HG02938 (cell line): ENCODE data around the gene SVOP.

ENCODE experiments used
- ATAC-seq: cut with Tn5 transposase; IDR thresholded peaks from one replicate; pipeline ENCODE4 v1.9.1; 2021; ENCODE audit warnings: mild to moderate bottlenecking, moderate library complexity; ENCODE audit not compliant: unreplicated experiment

SVOP gene

GRCh38 chr12:108939594-108939993, 81.3 kb downstream of the SVOP start:
- ATAC-seq, result no peak

- ATAC-seq, result no peak
Observed at GRCh38 chr12:108938247-108938924, 82.5 kb downstream of the SVOP start.

- ATAC-seq, result no peak
Observed at GRCh38 chr12:108935159-108935763, 85.6 kb downstream of the SVOP start.

GRCh38 chr12:108933949-108934348, 86.9 kb downstream of the SVOP start:
- ATAC-seq, result no peak

GRCh38 chr12:108930756-108931155, 90.1 kb downstream of the SVOP start:
- ATAC-seq, result no peak

GRCh38 chr12:108930155-108930554, 90.7 kb downstream of the SVOP start:
- no peak for ATAC-seq

- no peak for ATAC-seq
Observed at GRCh38 chr12:108928695-108929094, 92.2 kb downstream of the SVOP start.

GRCh38 chr12:108922918-108923317, 98.0 kb downstream of the SVOP start:
- ATAC-seq, result no peak

GRCh38 chr12:108921946-108922345, 98.9 kb downstream of the SVOP start:
- no peak for ATAC-seq

GRCh38 chr12:108918960-108919642, 101.8 kb downstream of the SVOP start:
- no peak for ATAC-seq

- ATAC-seq, result no peak
Observed at GRCh38 chr12:108918206-108918605, 102.7 kb downstream of the SVOP start.

- ATAC-seq, result no peak
Observed at GRCh38 chr12:108916336-108916735, 104.5 kb downstream of the SVOP start.

- ATAC-seq, result no peak
Observed at GRCh38 chr12:108915632-108916133, 105.2 kb downstream of the SVOP start.

GRCh38 chr12:108914121-108914531, 106.7 kb downstream of the SVOP start:
- no peak for ATAC-seq

GRCh38 chr12:108912361-108912760, 108.5 kb downstream of the SVOP start:
- ATAC-seq, result no peak

- ATAC-seq, result no peak
Observed at GRCh38 chr12:108911915-108912314, 109.0 kb downstream of the SVOP start.

GRCh38 chr12:108910336-108910735, 110.5 kb downstream of the SVOP start:
- ATAC-seq, result no peak

- no peak for ATAC-seq
Observed at GRCh38 chr12:108907839-108908351, 113.0 kb downstream of the SVOP start.

- no peak for ATAC-seq
Observed at GRCh38 chr12:108906971-108907370, 113.9 kb downstream of the SVOP start.

GRCh38 chr12:108905725-108906124, 115.1 kb downstream of the SVOP start:
- ATAC-seq, result no peak

GRCh38 chr12:108899145-108899544, 121.7 kb downstream of the SVOP start:
- ATAC-seq, result no peak

GRCh38 chr12:108896817-108897216, 124.1 kb downstream of the SVOP start:
- no peak for ATAC-seq
